GM19397 (cell line): Measurements from ENCODE around the gene MDFI.

Source experiments
- ATAC-seq: cut with Tn5 transposase; IDR thresholded peaks from one replicate; pipeline ENCODE4 v1.9.1; 2021; ENCODE audit warnings: mild to moderate bottlenecking, moderate library complexity; ENCODE audit not compliant: unreplicated experiment

The MDFI gene

GRCh38 chr6:41630946-41631345, 7.3 kb upstream of the MDFI start:
- ATAC-seq, result no peak

- no peak for ATAC-seq
These were observed 5.1 kb upstream of the MDFI start for GRCh38 chr6:41633056-41633634.

DNA sequence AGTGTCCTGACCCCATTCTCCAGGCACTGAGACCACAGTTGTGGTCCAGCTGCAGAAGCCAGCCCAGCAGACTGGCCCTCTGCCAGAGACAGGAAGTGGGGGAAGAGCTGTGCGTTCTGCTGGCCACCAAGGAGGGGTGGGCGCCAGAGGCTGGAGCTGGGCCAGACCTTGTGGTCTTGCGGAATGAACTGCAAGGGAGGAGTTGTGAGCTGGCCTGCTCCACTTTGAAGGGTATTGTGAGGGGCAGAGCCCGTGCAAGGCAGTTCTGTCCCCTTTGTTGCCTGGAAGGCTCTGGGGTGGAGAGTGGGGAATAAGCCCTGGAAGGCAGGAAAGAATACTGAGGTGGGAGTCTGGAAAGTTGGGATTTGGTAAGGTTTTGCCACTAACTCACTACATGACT, 3.6 kb upstream of the MDFI start:
- ATAC-seq, result no peak

DNA sequence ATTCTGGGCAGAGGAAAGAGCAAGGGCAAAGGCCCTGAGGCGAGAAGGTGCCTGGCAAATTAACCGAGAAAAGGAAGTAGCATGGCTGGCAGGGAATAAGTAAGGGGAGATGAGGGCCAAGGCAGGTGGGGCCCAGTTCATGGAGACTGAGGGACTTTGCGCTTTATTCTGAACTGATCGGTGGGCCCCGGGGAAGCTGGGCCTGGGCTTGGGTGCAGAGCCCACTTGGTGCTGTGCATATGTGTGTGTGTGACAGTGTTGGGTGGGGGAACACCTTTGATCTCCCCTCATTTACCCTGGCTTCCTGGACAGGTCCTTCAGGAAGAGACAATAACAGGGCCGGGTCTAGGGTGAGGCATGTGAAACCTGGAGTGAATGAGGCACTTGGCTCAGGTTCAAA, 2.9 kb upstream of the MDFI start:
- ATAC-seq, result no peak

- ATAC-seq, result no peak
These were observed 1.5 kb upstream of the MDFI start for GRCh38 chr6:41636833-41637193.

DNA sequence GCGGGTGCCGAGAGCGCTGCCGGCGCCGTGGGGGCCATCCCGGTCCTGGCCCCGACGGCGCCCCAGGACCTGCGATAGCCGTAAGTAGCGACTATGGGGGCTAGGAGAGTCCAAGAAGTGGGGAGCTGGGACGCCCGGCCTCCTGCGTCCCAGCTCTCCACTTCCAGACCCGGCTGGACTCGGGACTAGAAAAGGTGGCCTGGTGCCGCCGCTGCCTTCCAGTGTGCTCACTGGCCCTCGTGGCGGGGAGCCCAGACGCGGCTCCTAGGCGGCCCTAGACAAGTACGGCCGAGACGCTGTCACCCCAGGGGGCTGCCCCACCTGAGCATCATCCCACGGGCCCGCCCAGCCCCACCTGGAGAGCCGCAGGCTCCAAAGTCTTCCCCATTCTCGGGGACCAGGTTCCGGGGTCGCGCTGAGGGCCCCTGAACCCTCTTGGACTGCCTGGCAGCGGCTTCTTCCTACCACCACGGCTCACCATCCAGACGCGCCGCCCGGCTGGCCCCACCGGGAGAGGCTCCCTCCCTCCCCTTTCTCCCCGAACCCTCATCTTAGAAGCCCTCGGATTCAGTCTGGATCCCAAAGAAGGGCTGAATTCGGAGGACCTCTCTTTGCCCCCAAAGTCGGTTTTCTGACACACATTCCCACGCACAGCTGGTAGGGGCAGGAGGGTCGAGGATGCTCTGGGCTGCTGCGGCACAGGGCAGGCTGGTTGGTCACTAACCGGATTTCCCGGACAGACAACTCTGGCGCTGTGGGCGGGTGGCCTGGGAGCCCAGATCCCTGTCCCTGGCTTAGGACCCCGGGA, 870 bp upstream of the MDFI start:
- ATAC-seq, result no peak

DNA sequence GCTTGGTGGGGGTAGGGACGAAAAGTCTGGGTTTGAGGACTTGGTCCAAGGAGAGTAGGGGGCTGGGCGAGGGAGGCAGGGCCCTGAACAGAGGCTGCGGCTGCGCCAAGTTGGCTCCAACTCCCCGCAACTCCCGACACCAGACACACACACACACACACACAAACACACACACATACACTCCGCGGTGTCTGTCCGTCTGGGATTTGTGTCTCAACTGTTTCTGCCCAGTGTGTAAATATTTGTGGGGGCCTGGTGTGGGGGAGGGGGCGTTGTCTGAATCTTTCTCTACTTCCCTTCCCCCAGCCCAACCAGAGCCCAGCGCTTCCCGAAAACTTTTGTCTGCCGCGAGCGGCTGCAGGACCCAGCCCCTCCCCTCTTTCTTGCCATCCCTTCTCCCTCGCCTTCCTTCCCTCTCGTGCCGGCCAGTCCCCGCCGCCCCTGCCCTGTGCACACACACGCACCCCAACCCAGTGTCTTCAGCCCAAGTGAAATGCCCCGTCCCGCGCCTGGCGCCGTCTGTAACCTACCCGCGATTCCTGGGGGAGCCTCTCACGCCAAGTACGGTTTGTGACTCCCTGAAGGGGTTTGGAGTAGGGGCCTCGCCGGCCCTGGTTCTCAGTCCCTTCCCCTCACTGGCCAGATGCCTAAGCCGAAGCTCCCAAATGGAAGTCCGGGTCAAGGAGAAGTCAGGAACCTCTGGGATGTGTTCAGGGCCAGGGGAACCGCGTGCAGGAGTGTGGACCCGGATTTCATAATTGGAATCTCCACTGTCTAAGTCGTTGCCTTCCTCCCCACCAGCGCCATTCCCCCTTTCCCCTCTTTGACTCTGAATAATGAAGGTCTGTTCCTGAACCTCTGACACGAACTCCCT, 904 bp downstream of the MDFI start:
- no peak for ATAC-seq

GRCh38 chr6:41639809-41640371, 1.6 kb downstream of the MDFI start:
- no peak for ATAC-seq

DNA sequence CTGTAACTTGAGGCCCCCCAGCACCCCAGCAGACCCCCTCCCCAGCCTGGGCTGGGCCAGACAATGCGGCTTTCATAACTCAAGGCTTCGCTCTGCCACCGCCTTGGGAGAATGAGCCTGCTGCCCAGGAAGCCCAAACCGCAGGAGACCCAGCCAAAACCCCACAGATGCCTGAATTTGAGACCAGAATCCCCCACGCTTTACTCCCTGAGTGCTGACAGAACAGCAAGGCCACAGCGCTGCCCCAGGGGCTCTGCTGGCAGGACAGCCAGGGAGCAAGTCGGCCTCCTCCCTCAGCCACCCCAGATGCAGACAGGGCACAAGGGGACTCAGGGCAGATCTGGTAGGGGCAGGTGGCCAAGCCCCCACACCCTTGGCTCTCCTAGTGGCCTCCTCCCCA, 2.2 kb downstream of the MDFI start:
- no peak for ATAC-seq

DNA sequence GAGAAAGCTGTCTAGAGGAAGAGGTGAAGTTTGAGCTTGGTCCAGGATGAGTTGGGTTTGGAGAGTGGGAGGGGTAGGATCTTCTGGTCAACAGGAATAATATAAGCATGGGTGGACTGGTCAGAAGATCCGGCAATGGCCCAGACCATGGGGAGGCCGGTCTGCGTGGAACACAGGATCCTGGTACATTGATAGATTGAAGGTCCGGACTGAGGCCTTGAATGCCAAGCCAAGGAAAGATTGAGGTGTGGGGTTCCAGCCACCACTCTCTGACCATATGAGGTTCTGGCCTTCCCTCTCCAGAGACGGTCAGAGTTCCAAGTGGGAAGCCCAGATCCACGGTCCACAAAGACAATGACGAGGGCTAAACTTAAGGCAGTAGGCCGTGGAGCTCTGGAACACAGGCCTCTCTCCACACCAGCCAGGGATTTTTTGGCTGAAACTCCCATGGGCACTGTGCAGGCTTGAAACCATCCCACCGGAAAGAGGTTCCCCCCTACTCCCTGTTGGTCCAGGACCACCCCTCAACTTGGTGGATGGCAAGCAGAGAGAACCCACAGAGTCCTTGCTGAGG, 3.2 kb downstream of the MDFI start:
- ATAC-seq, result no peak

DNA sequence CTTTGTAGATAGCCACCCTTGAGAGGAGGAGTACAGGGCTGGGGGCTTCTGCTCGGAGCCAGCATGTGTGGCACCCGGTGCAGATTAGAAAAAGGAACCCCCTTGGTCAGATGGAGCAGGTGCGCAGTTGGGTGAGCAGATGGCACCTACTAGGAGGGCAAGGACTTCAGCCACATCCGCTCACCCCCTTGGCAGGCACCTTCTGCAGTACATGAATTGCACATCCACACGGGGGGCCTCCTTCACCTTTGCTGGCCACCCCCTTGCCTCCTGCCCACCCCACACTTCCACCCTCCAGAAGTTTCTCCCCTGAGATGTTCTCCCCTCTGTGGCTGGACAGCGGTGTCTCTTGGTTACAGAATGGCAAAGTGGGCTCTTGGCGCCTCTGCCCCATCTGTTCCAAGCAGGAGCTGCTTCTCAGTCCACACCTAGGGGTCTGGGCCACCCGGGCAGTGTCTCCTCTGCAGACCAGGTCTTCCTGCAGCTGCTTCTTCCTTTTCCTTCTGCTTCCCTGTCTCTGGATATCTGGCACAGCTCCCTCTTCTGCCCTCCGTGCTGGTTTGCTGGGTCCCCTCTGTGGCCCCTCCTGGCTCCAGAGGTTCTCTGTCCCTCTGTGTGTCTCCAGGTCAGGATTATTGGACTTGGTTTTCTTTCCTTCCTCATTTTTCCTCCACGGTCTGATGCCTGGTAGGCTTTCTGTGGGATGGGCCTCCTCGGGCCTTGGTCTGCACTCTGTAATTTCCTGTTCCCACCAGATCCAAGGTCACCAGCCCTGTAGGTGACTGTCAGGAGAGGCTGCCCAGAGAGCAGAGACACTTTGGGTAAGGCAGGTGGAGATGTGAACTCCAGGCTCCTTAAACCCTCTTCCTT, 4.1 kb downstream of the MDFI start:
- no peak for ATAC-seq

GRCh38 chr6:41642960-41643898, 5.0 kb downstream of the MDFI start:
- no peak for ATAC-seq

GRCh38 chr6:41643899-41644269, 5.6 kb downstream of the MDFI start:
- ATAC-seq, result no peak

DNA sequence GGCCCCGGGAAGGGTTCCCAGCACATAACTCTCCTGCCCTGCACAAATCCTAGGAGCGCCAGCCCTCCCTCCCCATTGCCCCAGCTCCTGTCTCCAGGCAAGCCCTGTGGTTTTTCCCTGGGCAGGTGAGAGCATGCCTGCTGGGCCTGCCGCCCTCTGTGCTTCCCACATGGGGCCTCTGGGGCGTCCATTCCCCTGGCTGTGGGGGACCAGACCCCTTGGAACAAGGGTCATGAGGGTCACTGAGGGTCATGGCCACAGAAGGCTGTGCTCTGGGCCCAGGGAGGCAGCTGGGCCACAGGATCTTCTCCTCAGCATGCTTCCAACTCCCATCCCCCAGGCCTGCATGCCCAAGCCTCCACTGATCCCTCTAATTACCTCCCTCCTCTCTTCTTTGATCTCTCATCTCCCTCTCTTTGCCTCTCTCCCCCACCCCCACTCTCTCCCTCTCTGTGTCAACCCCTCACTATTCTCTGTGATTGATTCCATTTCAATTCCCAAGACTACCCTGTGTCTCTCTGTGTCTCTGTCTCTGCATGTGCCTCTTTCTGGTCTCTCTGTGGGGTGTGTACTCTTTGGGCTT, 6.1 kb downstream of the MDFI start:
- ATAC-seq, result no peak

GRCh38 chr6:41645007-41645618, 6.8 kb downstream of the MDFI start:
- no peak for ATAC-seq

DNA sequence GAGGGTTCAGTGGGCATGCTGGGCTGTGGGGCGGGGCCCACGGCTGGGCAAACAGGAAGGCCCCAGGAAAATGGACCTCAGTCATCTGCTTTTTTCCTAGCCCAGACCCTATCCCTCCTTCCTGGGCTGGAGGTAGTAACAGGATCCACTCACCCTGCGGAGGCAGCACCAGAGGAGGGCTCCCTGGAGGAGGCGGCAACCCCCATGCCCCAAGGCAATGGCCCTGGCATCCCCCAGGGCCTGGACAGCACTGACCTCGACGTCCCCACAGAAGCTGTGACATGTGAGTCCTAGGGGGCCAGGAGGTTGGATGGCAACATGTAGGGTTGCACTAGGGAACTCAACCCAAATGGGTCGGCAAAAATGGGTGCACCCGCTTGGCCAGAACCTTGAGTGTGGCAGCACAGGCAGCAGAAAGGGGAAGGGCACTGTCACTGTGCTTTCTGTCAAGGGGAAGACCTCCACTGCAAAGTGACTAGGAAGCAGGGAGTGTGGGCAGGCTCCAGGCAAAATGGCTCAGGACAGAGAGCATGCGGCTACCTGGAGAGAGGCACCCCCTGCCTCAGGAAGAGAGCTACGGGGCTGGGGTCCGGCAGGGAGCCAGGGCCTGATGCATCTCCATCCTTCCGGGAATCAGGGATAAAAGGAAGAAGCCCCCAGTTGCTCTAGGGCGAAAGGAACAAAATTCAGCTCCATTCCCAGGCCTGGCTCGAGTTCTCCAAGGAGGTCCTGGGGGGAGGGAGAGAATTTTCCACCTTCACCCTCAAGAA, 7.9 kb downstream of the MDFI start:
- no peak for ATAC-seq

- no peak for ATAC-seq
These were observed 8.8 kb downstream of the MDFI start for GRCh38 chr6:41647061-41647511.
